ENCODE data around the gene FZD1.

DNA sequence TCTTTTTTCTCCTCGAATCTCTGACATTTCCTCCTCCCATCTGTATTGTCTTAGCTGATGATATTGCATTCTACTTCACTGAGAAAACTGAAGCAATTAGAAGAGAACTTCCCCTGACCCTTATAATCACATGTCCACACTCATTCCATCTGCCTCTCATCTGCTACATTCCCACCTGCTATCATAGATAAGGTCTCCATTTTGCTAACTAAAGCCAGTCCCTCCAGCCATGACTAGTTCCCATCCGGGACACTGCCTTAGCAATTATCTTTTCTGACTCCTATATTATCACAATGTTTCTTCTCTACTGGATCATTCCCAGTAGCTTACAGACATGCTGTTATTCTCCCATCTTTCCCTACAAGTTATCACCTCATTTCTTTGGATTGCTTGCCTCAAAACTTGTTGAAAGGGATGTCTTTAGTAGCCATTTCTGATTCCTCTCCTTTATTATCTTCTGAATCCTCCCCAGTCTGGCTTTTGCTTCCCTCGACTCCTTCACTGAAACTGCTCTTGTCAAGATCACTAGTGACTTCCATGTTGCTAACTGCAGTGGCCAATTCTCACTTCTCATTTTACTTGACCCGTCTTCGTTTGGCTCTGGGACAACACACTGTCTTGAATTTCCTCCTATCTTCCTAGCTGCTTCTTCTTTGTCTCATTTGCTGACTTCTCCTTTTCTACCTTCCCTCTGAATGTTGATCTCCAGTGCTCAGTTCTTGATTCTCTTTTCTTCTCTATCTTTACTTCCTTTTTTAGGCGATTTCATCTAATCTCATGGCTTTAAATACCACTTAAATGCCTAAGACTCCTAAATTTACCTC lies 35.9 kb downstream of the FZD1 start:
- TF ChIP-seq, protein P1, sequence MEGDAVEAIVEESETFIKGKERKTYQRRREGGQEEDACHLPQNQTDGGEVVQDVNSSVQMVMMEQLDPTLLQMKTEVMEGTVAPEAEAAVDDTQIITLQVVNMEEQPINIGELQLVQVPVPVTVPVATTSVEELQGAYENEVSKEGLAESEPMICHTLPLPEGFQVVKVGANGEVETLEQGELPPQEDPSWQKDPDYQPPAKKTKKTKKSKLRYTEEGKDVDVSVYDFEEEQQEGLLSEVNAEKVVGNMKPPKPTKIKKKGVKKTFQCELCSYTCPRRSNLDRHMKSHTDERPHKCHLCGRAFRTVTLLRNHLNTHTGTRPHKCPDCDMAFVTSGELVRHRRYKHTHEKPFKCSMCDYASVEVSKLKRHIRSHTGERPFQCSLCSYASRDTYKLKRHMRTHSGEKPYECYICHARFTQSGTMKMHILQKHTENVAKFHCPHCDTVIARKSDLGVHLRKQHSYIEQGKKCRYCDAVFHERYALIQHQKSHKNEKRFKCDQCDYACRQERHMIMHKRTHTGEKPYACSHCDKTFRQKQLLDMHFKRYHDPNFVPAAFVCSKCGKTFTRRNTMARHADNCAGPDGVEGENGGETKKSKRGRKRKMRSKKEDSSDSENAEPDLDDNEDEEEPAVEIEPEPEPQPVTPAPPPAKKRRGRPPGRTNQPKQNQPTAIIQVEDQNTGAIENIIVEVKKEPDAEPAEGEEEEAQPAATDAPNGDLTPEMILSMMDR (IDR thresholded peaks at IDR 0.05): no peak
- TF ChIP-seq EP300 (IDR thresholded peaks at IDR 0.05): peak in 1 of 2 donors; percentile 57
- TF ChIP-seq POLR2A (IDR thresholded peaks at IDR 0.05): no peak
